Liver (tissue), 9 donors: Measurements from ENCODE around the gene ZNF541. TPM values are rescaled to one million over a fixed set of nuclear protein-coding genes. Genes with fewer than 3 reads are reported as not detected.

ENCODE experiments used
- DNase-seq: peaks from one replicate; pipeline ENCODE4 v3.0.0-alpha.2; 2017; ENCODE audit warnings: low spot score
- H3K27ac ChIP-seq, 2 donors: one replicate each; pipeline ENCODE4 v1.7.0; 2013; ENCODE audit warnings: inconsistent platforms in 2 of 2, low read length in 2 of 2, control low read depth in 1 of 2, low read depth in 1 of 2, mild to moderate bottlenecking in 1 of 2
- H3K27me3 ChIP-seq, 4 donors: one replicate each; pipeline versions ENCODE4 v1.6.1 to v1.7.0; 2013; ENCODE audit warnings: low read length in 3 of 4, inconsistent platforms in 1 of 4, mild to moderate bottlenecking in 1 of 4, moderate library complexity in 1 of 4; ENCODE audit not compliant: control insufficient read depth in 4 of 4, insufficient read depth in 4 of 4
- H3K36me3 ChIP-seq, 4 donors: one replicate each; pipeline versions ENCODE4 v1.6.1 to v1.7.0; 2013; ENCODE audit warnings: low read length in 3 of 4, mild to moderate bottlenecking in 3 of 4, low read depth in 1 of 4, moderate library complexity in 1 of 4; ENCODE audit not compliant: control insufficient read depth in 4 of 4, insufficient read depth in 3 of 4
- H3K4me1 ChIP-seq, 4 donors: one replicate each; pipeline versions ENCODE4 v1.6.1 to v1.7.0; 2013; ENCODE audit warnings: low read length in 3 of 4, mild to moderate bottlenecking in 3 of 4, moderate library complexity in 1 of 4; ENCODE audit not compliant: control insufficient read depth in 4 of 4, insufficient read depth in 4 of 4
- H3K4me3 ChIP-seq, 3 donors: one replicate each; pipeline versions ENCODE4 v1.6.1 to v1.7.0; 2013; ENCODE audit warnings: low read length in 3 of 3, control low read depth in 1 of 3, low read depth in 1 of 3, mild to moderate bottlenecking in 1 of 3
- H3K9ac ChIP-seq, 2 donors: one replicate each; pipeline ENCODE4 v1.7.0; 2013; ENCODE audit warnings: low read length in 2 of 2, mild to moderate bottlenecking in 2 of 2, moderate library complexity in 2 of 2, control low read depth in 1 of 2, low read depth in 1 of 2
- H3K9me3 ChIP-seq, 4 donors: one replicate each; pipeline versions ENCODE4 v1.6.1 to v1.7.0; 2013; ENCODE audit warnings: low read length in 3 of 4; ENCODE audit not compliant: control insufficient read depth in 4 of 4
- EGR1 ChIP-seq, 2 donors: IDR thresholded peaks; 2 replicates each; pipeline ENCODE4 v1.6.1; 2016 to 2018; ENCODE audit warnings: antibody characterized with exemption in 2 of 2, low read depth in 2 of 2
- FOXA1 ChIP-seq: IDR thresholded peaks from 2 replicates; pipeline ENCODE4 v1.6.1; 2016; ENCODE audit warnings: antibody characterized with exemption
- FOXA2 ChIP-seq: IDR thresholded peaks from 2 replicates; pipeline ENCODE4 v1.6.1; 2016; ENCODE audit warnings: antibody characterized with exemption
- GABPA ChIP-seq, 2 donors: IDR thresholded peaks in 1 of 2; conservative IDR thresholded peaks in 1 of 2; 2 replicates each; pipeline ENCODE4 v1.6.1; 2016; ENCODE audit warnings: antibody characterized with exemption in 2 of 2, mild to moderate bottlenecking in 1 of 2, moderate library complexity in 1 of 2
- HNF4A ChIP-seq, 2 donors: conservative IDR thresholded peaks; 2 replicates each; pipeline ENCODE4 v1.6.1; 2016; ENCODE audit warnings: antibody characterized with exemption in 2 of 2, mild to moderate bottlenecking in 2 of 2
- HNF4G ChIP-seq: IDR thresholded peaks from 2 replicates; pipeline ENCODE4 v1.6.1; 2016; ENCODE audit warnings: antibody characterized with exemption
- JUND ChIP-seq, 2 donors: IDR thresholded peaks; 2 replicates each; pipeline ENCODE4 v1.6.1; 2016; ENCODE audit warnings: antibody characterized with exemption in 2 of 2
- MAX ChIP-seq: IDR thresholded peaks from 2 replicates; pipeline ENCODE4 v1.6.1; 2016; ENCODE audit warnings: antibody characterized with exemption
- NR2F2 ChIP-seq: IDR thresholded peaks from 2 replicates; pipeline ENCODE4 v1.6.1; 2016; ENCODE audit warnings: antibody characterized with exemption
- RAD21 ChIP-seq, 2 donors: IDR thresholded peaks; 2 replicates each; pipeline ENCODE4 v1.6.1; 2016; ENCODE audit warnings: antibody characterized with exemption in 2 of 2, mild to moderate bottlenecking in 2 of 2
- RXRA ChIP-seq, 2 donors: IDR thresholded peaks; 2 replicates each; pipeline ENCODE4 v1.6.1; 2017 to 2018; ENCODE audit warnings: antibody characterized with exemption in 2 of 2, mild to moderate bottlenecking in 1 of 2
- SP1 ChIP-seq: IDR thresholded peaks from 2 replicates; pipeline ENCODE4 v1.6.1; 2018; ENCODE audit warnings: antibody characterized with exemption, mild to moderate bottlenecking
- TAF1 ChIP-seq: conservative IDR thresholded peaks from 2 replicates; pipeline ENCODE4 v1.6.1; 2016; ENCODE audit warnings: antibody characterized with exemption, mild to moderate bottlenecking
- YY1 ChIP-seq: IDR thresholded peaks from 2 replicates; pipeline ENCODE4 v1.6.1; 2016; ENCODE audit warnings: antibody characterized with exemption, mild to moderate bottlenecking
- WGBS: extraction: QIAGEN DNeasy Blood & Tissue Kit; methylation state at CpG from one replicate; pipeline ENCODE4 v1.1.7; 2013; 5-methylcytosine and 5-hydroxymethylcytosine counted together
- polyA plus RNA-seq, 2 donors: library from polyadenylated mRNA; stranded (reverse) in 1 of 2; unstranded in 1 of 2; fragments of 200-250 nt in 1 of 2; fragments of >200 nt in 1 of 2; fragmentation: Nextera tagmentation in 1 of 2; extraction: Ambion mirVana in 1 of 2; gene quantifications; one replicate each; pipeline versions ENCODE4 v1.2.1 to v1.2.3, GENCODE V29; 2013 to 2015
- total RNA-seq, 2 donors: library from RNA; depleted of rRNA; stranded (reverse); fragments of >200 nt; gene quantifications; one replicate each; pipeline ENCODE4 v1.2.3, GENCODE V29; 2014
- TF ChIP-seq, protein P1 (sequence below): IDR thresholded peaks from 2 replicates; pipeline ENCODE4 v1.6.1; 2016; ENCODE audit warnings: antibody characterized with exemption
- TF ChIP-seq, protein P2 (sequence below): IDR thresholded peaks from 2 replicates; pipeline ENCODE4 v1.6.1; 2016; ENCODE audit warnings: antibody characterized with exemption
- TF ChIP-seq, protein P3 (sequence below): fragments of 150-350 bp; IDR thresholded peaks from 2 replicates; pipeline ENCODE4 v1.5.1; 2017; ENCODE audit warnings: improper control_type of control experiment, low read depth, low read length; ENCODE audit not compliant: missing input control
- TF ChIP-seq, protein P4 (sequence below): IDR thresholded peaks from 2 replicates; pipeline ENCODE4 v1.6.1; 2016; ENCODE audit warnings: antibody characterized with exemption, mild to moderate bottlenecking
- donor health status: healthy.
- donor health status: healthy.
- donor health status: healthy.
- donor health status: healthy.
- donor health status: healthy.

Gene ZNF541
- total and polyA plus RNA-seq, 4 donors = 0.05 to 0.09 (median 0.08) TPM; not detected in 1

DNA sequence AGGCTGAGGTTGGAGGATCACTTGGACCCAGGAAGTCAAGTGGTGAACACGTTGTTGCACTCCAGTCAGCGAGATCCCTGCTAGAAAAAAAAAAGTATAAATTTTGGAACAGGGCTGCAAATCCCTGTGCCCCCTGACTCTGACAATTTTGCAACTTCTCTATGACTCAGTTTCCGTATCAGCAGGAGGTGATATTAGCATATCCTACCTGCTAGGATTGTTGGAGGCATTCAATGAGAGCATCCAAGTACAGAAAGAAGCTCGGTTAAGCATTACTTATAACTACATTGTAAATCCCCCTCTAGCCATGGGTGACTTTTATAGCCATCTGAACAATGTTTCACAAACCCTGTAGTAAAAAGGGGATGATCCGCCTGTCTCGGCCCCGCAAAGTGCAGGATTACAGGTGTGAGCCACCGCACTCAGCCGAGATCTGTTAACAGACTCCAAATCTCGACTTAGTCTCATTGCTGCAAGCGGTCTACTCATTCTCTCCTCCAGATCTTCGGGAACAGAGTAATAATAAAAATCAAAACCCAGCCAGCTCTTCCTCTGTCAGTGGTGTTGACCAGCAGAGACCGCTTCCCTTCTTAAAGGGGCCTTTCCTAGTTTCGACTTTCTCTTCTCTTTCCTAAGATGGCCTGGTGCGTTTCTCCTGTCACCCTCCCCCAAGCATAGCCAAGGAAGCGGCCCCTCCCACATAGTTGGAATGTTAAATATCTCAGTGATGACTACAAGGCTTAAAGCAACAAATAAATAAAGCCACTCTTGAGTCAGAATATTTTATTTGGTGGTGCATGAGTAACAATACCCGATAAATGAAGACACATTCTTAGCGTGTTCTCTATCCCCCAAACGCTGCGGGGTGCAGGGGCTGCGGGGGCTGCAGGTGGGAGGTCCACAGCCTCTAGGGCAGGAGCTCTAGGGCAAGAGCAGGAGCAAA is 25.7 kb upstream of the ZNF541 start:
- DNase-seq = no peak
- Histone ChIP-seq H3K9ac (no peak overlapping the region), H3K4me3 (no peak overlapping the region), H3K9me3 (no peaks in the 10 kb centered on the region), H3K36me3 (no peaks in the 10 kb centered on the region), H3K27ac (peak overlapping the region in 1 of 2 donors; percentile 64), H3K4me1 (peaks cover 0 to 23% (median 12%) of the 10 kb centered on the region in 4 donors), H3K27me3 (no peaks in the 10 kb centered on the region)
- 42% methylated on average over 21 of the region's 21 CpGs for WGBS
- no peak for TF ChIP-seq MAX
- TF ChIP-seq RAD21 (IDR thresholded peaks at IDR 0.05) = peak in 1 of 2 donors; percentile 34
- peak in 1 of 2 donors; percentile 22 for TF ChIP-seq JUND (IDR thresholded peaks at IDR 0.05)

DNA sequence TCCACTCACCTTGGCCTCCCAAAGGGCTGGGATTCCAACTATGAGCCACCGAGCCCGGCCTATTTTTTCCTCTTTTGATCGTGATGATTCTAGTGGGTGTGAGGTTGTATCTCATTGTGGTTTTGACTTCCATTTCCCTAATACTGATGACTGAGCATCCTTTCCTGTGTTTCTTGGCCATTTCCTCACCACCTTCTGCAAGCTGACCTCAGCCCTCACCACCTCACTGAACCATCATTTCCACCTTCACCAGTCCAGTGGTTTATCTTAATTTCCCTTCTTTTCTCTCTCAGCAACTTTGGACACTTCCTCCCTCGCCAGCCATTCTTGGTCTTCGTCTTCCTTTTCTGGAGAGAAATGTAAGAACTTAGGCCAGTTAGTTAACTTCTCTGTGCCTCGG is 23.0 kb upstream of the ZNF541 start:
- Histone ChIP-seq H3K27ac (no peak overlapping the region), H3K9me3 (no peaks in the 10 kb centered on the region), H3K4me3 (no peak overlapping the region), H3K9ac (no peak overlapping the region), H3K4me1 (peaks cover 0 to 8% (median 6%) of the 10 kb centered on the region in 4 donors), H3K27me3 (no peaks in the 10 kb centered on the region), H3K36me3 (no peaks in the 10 kb centered on the region)
- no peak for TF ChIP-seq RXRA (IDR thresholded peaks at IDR 0.05)
- no peak for TF ChIP-seq FOXA2
- TF ChIP-seq NR2F2 = no peak
- no peak for TF ChIP-seq RAD21 (IDR thresholded peaks at IDR 0.05)
- TF ChIP-seq, protein P1, sequence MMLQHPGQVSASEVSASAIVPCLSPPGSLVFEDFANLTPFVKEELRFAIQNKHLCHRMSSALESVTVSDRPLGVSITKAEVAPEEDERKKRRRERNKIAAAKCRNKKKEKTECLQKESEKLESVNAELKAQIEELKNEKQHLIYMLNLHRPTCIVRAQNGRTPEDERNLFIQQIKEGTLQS = no peak
- TF ChIP-seq TAF1 = no peak
- TF ChIP-seq HNF4G = no peak
- no peak for TF ChIP-seq SP1
- no peak for TF ChIP-seq JUND (IDR thresholded peaks at IDR 0.05)
- TF ChIP-seq, protein P2, sequence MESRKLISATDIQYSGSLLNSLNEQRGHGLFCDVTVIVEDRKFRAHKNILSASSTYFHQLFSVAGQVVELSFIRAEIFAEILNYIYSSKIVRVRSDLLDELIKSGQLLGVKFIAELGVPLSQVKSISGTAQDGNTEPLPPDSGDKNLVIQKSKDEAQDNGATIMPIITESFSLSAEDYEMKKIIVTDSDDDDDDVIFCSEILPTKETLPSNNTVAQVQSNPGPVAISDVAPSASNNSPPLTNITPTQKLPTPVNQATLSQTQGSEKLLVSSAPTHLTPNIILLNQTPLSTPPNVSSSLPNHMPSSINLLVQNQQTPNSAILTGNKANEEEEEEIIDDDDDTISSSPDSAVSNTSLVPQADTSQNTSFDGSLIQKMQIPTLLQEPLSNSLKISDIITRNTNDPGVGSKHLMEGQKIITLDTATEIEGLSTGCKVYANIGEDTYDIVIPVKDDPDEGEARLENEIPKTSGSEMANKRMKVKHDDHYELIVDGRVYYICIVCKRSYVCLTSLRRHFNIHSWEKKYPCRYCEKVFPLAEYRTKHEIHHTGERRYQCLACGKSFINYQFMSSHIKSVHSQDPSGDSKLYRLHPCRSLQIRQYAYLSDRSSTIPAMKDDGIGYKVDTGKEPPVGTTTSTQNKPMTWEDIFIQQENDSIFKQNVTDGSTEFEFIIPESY = no peak
- no peak for TF ChIP-seq FOXA1
- TF ChIP-seq YY1 = no peak
- no peak for TF ChIP-seq GABPA (IDR thresholded peaks at IDR 0.05 in 1 of 2, conservative IDR thresholded peaks at IDR 0.05 in 1 of 2)
- no peak for TF ChIP-seq HNF4A (conservative IDR thresholded peaks at IDR 0.05)
- TF ChIP-seq EGR1 (IDR thresholded peaks at IDR 0.05; ENCODE audit: low read depth in 2 of 2) = no peak
- no peak for TF ChIP-seq MAX
- TF ChIP-seq, protein P3, sequence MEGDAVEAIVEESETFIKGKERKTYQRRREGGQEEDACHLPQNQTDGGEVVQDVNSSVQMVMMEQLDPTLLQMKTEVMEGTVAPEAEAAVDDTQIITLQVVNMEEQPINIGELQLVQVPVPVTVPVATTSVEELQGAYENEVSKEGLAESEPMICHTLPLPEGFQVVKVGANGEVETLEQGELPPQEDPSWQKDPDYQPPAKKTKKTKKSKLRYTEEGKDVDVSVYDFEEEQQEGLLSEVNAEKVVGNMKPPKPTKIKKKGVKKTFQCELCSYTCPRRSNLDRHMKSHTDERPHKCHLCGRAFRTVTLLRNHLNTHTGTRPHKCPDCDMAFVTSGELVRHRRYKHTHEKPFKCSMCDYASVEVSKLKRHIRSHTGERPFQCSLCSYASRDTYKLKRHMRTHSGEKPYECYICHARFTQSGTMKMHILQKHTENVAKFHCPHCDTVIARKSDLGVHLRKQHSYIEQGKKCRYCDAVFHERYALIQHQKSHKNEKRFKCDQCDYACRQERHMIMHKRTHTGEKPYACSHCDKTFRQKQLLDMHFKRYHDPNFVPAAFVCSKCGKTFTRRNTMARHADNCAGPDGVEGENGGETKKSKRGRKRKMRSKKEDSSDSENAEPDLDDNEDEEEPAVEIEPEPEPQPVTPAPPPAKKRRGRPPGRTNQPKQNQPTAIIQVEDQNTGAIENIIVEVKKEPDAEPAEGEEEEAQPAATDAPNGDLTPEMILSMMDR = no peak
- TF ChIP-seq, protein P4, sequence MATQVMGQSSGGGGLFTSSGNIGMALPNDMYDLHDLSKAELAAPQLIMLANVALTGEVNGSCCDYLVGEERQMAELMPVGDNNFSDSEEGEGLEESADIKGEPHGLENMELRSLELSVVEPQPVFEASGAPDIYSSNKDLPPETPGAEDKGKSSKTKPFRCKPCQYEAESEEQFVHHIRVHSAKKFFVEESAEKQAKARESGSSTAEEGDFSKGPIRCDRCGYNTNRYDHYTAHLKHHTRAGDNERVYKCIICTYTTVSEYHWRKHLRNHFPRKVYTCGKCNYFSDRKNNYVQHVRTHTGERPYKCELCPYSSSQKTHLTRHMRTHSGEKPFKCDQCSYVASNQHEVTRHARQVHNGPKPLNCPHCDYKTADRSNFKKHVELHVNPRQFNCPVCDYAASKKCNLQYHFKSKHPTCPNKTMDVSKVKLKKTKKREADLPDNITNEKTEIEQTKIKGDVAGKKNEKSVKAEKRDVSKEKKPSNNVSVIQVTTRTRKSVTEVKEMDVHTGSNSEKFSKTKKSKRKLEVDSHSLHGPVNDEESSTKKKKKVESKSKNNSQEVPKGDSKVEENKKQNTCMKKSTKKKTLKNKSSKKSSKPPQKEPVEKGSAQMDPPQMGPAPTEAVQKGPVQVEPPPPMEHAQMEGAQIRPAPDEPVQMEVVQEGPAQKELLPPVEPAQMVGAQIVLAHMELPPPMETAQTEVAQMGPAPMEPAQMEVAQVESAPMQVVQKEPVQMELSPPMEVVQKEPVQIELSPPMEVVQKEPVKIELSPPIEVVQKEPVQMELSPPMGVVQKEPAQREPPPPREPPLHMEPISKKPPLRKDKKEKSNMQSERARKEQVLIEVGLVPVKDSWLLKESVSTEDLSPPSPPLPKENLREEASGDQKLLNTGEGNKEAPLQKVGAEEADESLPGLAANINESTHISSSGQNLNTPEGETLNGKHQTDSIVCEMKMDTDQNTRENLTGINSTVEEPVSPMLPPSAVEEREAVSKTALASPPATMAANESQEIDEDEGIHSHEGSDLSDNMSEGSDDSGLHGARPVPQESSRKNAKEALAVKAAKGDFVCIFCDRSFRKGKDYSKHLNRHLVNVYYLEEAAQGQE = no peak
- 73% methylated on average over 6 of the region's 6 CpGs for WGBS
- DNase-seq = no peak
